GM12873 (cell line): ENCODE measurements around the gene PRICKLE2.

ENCODE experiments used
- TF ChIP-seq, protein P1 (sequence below): IDR thresholded peaks from 2 replicates; pipeline ENCODE4 v1.5.1; 2012; ENCODE audit warnings: low read depth, mild to moderate bottlenecking, moderate library complexity, low read length, control low read depth; ENCODE audit not compliant: insufficient read depth; ENCODE audit errors: missing control alignments

The PRICKLE2 gene

DNA sequence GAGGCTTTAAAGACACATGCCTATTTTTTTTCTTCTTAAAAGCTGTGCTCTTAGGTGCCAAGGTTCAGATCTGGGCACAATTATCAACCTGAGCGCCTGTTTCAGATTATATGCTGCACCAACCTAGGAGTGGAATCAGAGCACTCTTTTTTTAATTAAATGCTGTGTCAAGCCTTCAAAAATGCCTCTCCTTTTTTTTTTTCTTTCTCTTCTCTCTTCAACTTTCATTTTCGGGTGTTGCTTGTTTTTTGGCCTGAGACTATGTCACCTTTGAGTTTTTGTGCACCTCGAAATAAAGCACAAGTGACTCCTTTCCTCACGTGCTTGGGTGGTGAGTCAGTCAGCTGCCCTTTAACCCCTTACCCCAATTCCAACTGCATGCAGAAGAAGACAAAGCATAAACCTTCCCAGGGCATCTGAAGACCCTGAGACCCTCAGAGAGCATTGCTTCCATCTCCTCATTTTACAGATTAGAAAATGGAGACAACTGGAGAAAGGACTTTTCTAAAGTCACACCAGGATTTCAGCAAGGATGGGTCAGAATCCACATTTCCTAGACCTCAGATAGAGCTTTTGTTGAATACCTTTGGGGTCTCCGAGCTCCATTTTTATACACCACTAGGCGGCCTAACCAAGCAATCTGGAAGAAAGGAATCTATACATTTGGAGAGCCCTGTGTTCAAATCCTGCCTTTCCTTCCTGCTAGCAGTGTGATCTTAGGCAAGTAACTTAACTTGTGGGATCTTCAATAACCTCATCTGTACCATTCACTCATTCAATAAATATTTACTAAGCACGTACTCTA lies 631 bp upstream of the PRICKLE2 start:
- TF ChIP-seq, protein P1, sequence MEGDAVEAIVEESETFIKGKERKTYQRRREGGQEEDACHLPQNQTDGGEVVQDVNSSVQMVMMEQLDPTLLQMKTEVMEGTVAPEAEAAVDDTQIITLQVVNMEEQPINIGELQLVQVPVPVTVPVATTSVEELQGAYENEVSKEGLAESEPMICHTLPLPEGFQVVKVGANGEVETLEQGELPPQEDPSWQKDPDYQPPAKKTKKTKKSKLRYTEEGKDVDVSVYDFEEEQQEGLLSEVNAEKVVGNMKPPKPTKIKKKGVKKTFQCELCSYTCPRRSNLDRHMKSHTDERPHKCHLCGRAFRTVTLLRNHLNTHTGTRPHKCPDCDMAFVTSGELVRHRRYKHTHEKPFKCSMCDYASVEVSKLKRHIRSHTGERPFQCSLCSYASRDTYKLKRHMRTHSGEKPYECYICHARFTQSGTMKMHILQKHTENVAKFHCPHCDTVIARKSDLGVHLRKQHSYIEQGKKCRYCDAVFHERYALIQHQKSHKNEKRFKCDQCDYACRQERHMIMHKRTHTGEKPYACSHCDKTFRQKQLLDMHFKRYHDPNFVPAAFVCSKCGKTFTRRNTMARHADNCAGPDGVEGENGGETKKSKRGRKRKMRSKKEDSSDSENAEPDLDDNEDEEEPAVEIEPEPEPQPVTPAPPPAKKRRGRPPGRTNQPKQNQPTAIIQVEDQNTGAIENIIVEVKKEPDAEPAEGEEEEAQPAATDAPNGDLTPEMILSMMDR, result no peak

DNA sequence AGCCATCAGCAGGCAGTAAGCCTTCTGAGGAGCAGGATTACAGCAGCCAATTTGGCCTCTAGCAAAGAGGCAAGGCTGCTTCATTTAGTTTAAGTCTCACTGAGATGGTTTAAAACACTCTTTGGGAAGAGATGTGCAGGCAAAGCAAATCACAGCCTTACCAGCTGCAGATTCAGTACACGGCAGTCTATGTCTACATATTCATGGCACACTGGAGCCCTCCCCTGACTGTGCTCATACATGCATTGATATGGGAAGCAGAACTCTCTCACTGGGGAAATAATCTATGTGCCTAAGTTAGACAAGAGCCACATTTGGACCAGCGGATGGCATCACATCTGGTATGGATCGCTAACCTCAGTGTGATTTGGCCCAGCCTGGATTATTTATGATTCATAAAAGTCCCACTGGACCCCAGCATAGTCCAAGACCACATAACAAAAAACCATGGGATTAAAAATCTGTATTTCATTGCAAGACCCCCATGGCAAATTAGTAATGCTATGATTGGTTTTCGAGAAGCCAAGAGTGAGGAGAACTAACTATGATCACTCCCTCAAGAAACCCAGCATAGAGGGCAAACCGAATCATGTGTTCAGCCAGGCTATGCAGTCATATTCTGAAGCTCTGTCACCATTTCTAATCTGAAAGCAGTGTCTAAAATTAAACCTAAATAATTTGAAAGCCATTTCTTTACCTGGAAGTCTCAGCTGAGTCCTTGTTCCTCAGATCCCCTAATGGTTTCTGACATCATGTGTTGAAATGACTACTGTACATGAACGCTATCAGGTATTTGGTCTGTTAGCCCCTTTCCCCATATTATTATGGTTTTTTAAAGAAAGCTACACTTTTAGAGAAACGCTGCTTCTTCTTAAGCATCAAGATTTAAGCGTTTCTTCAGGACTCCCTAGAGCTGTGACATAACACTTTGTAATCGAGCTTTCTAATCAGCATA lies 1.2 kb downstream of the PRICKLE2 start:
- TF ChIP-seq, protein P1, result no peak

DNA sequence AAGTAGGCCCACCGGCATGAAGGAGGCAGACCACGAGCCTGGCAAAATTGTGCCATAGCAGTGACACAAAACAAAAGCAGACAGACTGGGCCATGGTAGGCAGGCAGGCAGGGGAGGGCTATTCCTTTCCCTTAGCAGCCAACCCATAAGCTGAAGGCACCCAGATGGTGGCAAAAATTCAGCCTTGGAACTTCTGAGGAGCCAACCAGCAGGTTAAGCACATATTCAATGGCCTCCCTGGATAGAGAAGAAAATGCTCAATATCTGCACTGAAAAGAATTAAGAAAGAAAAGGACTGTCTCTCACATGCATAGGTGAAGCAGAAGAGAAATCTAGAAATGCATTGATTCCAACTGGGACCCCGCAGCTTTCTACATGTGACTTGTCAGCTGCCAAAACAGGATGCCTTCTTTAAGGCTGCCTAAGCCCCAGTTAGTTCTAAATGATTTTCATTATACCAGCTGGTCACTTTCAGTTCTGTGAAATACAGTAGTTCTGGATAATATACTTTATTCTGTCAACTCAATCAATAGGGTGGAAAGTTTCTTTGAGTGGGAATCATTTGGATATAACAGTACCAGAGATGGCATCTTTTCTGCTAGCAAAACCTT lies 2.7 kb downstream of the PRICKLE2 start:
- TF ChIP-seq, protein P1, result no peak

DNA sequence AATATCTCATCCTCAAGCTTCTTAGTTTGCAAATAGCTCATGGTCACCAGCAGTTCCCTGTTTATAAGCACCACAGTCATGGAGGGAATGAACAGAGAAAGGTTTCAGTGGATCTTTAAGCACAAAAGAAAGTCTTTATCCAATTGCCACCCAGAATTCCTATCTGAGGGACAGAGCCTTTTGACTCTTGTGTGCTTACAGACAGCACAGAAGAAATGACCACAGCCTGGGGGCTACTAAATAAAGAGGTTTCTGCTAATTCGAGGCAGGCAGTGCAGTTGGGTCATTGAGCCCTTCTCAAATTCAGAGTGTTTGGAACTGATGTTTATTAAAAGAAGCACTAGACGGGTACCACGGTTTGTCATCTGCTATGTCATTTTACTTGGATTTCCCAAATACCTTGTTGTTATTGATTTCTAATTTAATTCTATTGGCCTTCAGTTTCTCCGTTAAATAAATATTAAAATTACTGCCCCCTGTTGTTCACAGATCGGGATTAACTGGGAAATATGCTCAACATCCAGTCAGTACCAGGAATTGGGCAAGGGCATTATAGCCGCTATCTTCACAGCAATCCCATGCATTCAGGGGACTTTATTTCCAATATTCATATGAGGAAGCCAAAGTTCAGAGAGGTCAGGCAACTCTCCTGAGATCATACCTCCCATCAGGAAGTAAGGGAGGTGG lies 3.6 kb downstream of the PRICKLE2 start:
- TF ChIP-seq, protein P1, result no peak

DNA sequence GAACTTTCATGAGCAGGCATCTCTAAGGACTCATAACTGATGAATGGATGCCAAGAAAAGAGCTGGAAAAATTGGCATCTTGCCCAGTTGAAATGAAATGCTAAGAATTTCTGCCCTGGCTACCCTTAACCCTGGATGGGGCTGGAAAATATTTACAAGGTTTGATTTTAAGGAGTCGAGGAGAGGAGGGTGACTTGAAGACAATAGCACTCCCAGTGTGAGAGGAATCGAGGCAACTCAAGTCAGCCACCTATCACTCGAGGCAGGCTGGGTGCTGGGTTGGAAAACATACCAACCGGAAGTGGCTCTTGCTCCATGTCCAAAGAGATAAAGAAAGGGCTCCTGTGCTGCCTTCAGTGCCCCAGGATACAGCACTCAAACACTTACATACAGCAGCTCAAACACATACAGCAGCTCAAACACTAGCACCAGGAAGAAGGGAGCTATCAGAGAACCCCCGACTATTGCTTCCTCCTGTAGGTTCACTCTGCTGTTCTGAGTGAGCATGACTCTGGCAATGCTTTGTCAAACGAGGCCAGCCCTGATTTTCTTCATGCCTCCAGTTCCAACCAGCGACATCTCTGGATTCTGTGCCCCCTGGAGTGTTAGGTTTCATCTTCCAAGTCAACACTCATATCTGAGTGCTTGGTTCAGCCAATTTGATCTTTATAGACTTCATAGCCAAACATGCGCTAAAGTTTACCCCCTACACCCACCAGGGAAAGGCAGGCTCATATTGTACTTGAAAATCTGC lies 4.9 kb downstream of the PRICKLE2 start:
- TF ChIP-seq, protein P1, result no peak

DNA sequence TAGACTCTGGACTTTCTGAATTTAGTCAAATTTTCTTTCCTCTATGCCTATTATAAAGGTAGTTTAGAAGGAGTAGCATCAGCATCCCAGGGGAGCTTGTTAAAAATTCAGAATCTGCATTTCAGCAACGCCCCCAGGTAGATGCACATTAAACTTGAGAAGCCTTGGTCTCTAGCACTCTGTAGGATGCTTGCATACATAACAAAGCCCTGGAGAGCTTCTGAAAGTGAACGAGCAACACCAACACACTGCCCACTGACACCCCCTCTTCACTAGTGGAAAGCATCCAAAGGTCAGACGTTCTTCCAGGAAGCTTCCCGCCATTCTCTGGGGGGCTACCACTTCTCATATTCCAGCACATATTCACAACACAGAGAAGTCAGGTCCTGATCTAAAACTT lies 6.5 kb downstream of the PRICKLE2 start:
- TF ChIP-seq, protein P1, result no peak
